Pericardium fibroblast (primary cell): ENCODE measurements around the gene HNRNPA2B1. TPM values are rescaled to one million over a fixed set of nuclear protein-coding genes. Genes with fewer than 3 reads are reported as not detected.

Experiments used
- total RNA-seq: library from RNA; depleted of rRNA; stranded (reverse); fragments of >200 nt; gene quantifications from 2 replicates; pipeline ENCODE4 v1.2.3, GENCODE V29; 2015

The HNRNPA2B1 gene
- 109 and 128 TPM in 2 replicates for total RNA-seq

DNA sequence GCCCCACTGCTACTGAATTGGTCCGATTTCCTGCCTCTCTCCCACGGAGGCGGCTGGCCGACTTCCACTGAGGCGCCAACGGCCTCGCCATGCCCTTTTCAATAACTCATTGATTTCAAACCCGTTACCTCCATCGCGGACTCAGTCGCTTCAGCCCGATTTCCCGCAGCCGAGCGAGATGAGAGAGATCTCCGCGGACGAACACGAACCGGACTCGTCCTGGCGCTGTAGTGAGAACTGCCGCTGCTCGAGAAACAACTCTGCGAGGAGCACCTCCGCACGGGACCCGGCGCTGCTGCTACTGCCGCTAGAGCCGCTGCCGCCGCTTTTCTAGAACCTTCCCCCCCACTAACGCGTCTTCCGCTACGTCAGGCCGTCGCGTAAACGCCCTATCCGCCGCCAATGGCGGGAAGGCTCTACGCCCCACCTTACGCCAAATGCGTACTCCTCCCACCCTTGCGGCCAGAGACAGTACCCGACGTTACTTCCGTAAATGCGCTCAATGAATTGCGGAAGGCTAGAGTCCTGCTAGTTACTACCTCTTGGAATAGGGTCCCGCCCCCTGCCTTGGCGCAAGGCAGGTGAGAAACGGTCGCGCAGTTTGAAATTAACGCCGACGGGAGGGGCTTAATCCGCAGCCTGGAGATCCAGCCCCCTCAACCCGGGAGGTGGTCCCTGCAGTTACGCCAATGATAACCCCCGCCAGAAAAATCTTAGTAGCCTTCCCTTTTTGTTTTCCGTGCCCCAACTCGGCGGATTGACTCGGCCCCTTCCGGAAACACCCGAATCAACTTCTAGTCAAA lies at the start of gene HNRNPA2B1:
TSS of gene HNRNPA2B1 (minus strand) at position 303 of the 803 bp plus-strand sequence. CDS start at position 134, 169 bp downstream.

GRCh38 chr7:26201247-26202018 lies 887 bp upstream of the HNRNPA2B1 start, which contains the start of gene CBX3:
Gene CBX3 (plus strand): TSS chr7:26201745. CDS start chr7:26202999, 1,254 bp downstream.

DNA sequence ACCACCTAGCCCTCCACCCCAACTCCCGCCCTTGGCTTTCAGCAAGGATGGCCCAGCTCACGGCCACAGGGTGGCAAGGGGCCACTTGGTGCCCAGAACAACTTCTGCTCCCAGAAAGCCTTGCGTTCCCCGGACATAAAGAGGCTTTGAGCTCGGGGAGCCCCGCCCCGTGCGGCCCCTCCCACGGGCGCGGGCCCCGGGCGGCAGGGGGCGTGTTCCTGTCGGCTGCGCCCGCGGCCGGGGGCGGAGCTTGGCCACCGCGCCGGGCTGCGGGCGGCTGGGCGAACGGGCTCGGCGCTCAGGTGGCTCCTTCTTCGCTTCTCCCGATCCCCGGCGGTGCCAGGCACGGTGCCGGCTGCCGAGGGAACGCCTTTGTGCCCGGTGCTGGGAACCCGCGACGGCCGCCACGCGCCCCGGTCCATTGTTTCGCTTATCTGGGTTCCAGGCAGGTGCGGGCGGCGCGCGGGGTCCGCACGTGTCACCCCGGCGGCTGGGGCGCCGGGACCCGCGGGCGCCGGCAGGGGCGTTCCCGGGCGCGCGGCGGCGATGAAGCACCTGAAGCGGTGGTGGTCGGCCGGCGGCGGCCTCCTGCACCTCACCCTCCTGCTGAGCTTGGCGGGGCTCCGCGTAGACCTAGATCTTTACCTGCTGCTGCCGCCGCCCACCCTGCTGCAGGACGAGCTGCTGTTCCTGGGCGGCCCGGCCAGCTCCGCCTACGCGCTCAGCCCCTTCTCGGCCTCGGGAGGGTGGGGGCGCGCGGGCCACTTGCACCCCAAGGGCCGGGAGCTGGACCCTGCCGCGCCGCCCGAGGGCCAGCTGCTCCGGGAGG lies 48.4 kb downstream of the HNRNPA2B1 start, which contains the start of gene NFE2L3:
TSS of gene NFE2L3 (plus strand) at position 246 of the 829 bp plus-strand sequence. CDS start at position 547, 301 bp downstream.

Other genes starting within 250 kb of the HNRNPA2B1 start
- gene NFE2L3, start 48.5 kb downstream of the HNRNPA2B1 start, total RNA-seq = 1.1 and 1.3 TPM in 2 replicates
- gene CBX3, start 999 bp upstream of the HNRNPA2B1 start, total RNA-seq = 78.4 and 84.1 TPM in 2 replicates
- gene SNX10, start 91.1 kb upstream of the HNRNPA2B1 start, total RNA-seq = not detected in 2 replicates